CD14-positive monocyte (primary cell): ENCODE results near the gene P3H2. TPM values are rescaled to one million over a fixed set of nuclear protein-coding genes. Genes with fewer than 3 reads are reported as not detected.

Experiments used
- DNase-seq, 3 donors: peaks; one replicate each; pipeline ENCODE4 v3.0.0-alpha.2; 2011 to 2022
- H2AFZ ChIP-seq: 2 replicates; pipeline ENCODE4 v1.6.0; 2012; ENCODE audit warnings: mild to moderate bottlenecking, low read depth, low read length, inconsistent platforms; ENCODE audit not compliant: insufficient read depth, poor library complexity, severe bottlenecking
- H3K27ac ChIP-seq, 2 donors: 1 replicate in 1 of 2; 2 replicates in 1 of 2; pipeline ENCODE4 v1.5.1; 2012 to 2013; ENCODE audit warnings: low read length in 2 of 2, control low read depth in 1 of 2, inconsistent platforms in 1 of 2, low read depth in 1 of 2, mild to moderate bottlenecking in 1 of 2
- H3K27me3 ChIP-seq, 2 donors: one replicate each; pipeline versions ENCODE4 v1.6.0 to v1.6.1; 2011 to 2013; ENCODE audit warnings: low read length in 2 of 2; ENCODE audit not compliant: control insufficient read depth in 2 of 2, insufficient read depth in 2 of 2
- H3K36me3 ChIP-seq, 2 donors: replicated peaks in 1 of 2; 1 replicate in 1 of 2; 2 replicates in 1 of 2; pipeline versions ENCODE4 v1.5.1 to v1.6.1; 2012 to 2013; ENCODE audit warnings: low read length in 2 of 2, control low read depth in 1 of 2, inconsistent platforms in 1 of 2, mild to moderate bottlenecking in 1 of 2; ENCODE audit not compliant: insufficient read depth in 2 of 2, control insufficient read depth in 1 of 2
- H3K4me1 ChIP-seq, 2 donors: 1 replicate in 1 of 2; 2 replicates in 1 of 2; pipeline versions ENCODE4 v1.5.1 to v1.6.1; 2012 to 2013; ENCODE audit warnings: low read length in 2 of 2, control low read depth in 1 of 2, inconsistent platforms in 1 of 2, mild to moderate bottlenecking in 1 of 2, moderate library complexity in 1 of 2; ENCODE audit not compliant: insufficient read depth in 2 of 2, control insufficient read depth in 1 of 2
- H3K4me2 ChIP-seq: replicated peaks from 2 replicates; pipeline ENCODE3; 2012; ENCODE audit warnings: low read length, moderate library complexity, mild to moderate bottlenecking; ENCODE audit not compliant: poor library complexity, severe bottlenecking; ENCODE audit errors: extremely low read depth
- H3K4me3 ChIP-seq, 3 experiments: fragments of 200-600 bp in 1 of 3; sonication (generic) in 1 of 3; replicated peaks in 1 of 3; 1 replicate in 2 of 3; 2 replicates in 1 of 3; pipeline ENCODE4 v1.5.1; 2011 to 2013; ENCODE audit warnings: low read length in 3 of 3, mild to moderate bottlenecking in 3 of 3, control low read depth in 2 of 3, low read depth in 2 of 3, inconsistent platforms in 1 of 3, moderate library complexity in 1 of 3
- H3K79me2 ChIP-seq: 2 replicates; pipeline ENCODE4 v1.6.0; 2012; ENCODE audit warnings: mild to moderate bottlenecking, control low read depth, inconsistent platforms, low read length, moderate library complexity; ENCODE audit not compliant: insufficient read depth
- H3K9ac ChIP-seq: 2 replicates; pipeline ENCODE4 v1.6.0; 2017; ENCODE audit warnings: low read length, mild to moderate bottlenecking; ENCODE audit not compliant: insufficient read depth, poor library complexity, severe bottlenecking
- H3K9me3 ChIP-seq, 2 donors: replicated peaks in 1 of 2; 1 replicate in 1 of 2; 2 replicates in 1 of 2; pipeline versions ENCODE4 v1.5.1 to v1.6.1; 2012 to 2013; ENCODE audit warnings: low read length in 2 of 2, control low read depth in 1 of 2; ENCODE audit not compliant: control insufficient read depth in 1 of 2, insufficient read depth in 1 of 2
- H4K20me1 ChIP-seq: 2 replicates; pipeline ENCODE4 v1.6.0; 2012; ENCODE audit warnings: mild to moderate bottlenecking, low read length, control low read depth, moderate library complexity; ENCODE audit not compliant: insufficient read depth
- H3K27ac Mint-ChIP-seq, 7 donors: one replicate each; pipeline ENCODE4 v1.8.0; 2020; ENCODE audit warnings: mild to moderate bottlenecking in 7 of 7, mixed read lengths in 7 of 7, moderate library complexity in 6 of 7, inconsistent platforms in 2 of 7
- H3K27me3 Mint-ChIP-seq, 3 donors: one replicate each; pipeline ENCODE4 v1.8.0; 2021 to 2022; ENCODE audit warnings: low read depth in 3 of 3, mild to moderate bottlenecking in 3 of 3, mixed read lengths in 3 of 3, moderate library complexity in 3 of 3, inconsistent platforms in 1 of 3
- H3K36me3 Mint-ChIP-seq, 2 donors: one replicate each; pipeline ENCODE4 v1.8.0; 2020; ENCODE audit warnings: mixed read lengths in 2 of 2, inconsistent platforms in 1 of 2, mild to moderate bottlenecking in 1 of 2
- H3K4me1 Mint-ChIP-seq: one replicate; pipeline ENCODE4 v1.8.0; 2020; ENCODE audit warnings: mild to moderate bottlenecking, mixed read lengths
- H3K4me3 Mint-ChIP-seq, 2 donors: one replicate each; pipeline ENCODE4 v1.8.0; 2020; ENCODE audit warnings: mild to moderate bottlenecking in 2 of 2, mixed read lengths in 2 of 2, moderate library complexity in 1 of 2
- H3K9me3 Mint-ChIP-seq, 7 donors: one replicate each; pipeline ENCODE4 v1.8.0; 2020 to 2022; ENCODE audit warnings: mixed read lengths in 7 of 7, mild to moderate bottlenecking in 6 of 7, moderate library complexity in 6 of 7, inconsistent platforms in 2 of 7
- WGBS: methylation state at CpG from one replicate; pipeline ENCODE4 v1.1.5; 2013; ENCODE audit warnings: missing lambda C conversion rate; ENCODE audit not compliant: insufficient coverage; 5-methylcytosine and 5-hydroxymethylcytosine counted together
- intact Hi-C, 2 donors: fragments of 100-400 bp; cut with micrococcal nuclease; formaldehyde crosslinking; loops; one replicate each; pipeline versions ENCODE4 v1.15.0 to v1.15.1; 2023
- polyA plus RNA-seq, 3 donors: library from polyadenylated mRNA; depleted of rRNA in 1 of 3; unstranded in 2 of 3; stranded (reverse) in 1 of 3; fragments of 300-500 nt in 2 of 3; fragments of >200 nt in 1 of 3; fragmentation: Illumina TruSeq in 2 of 3; gene quantifications; 1 replicate in 2 of 3; 2 replicates in 1 of 3; pipeline ENCODE4 v1.2.3, GENCODE V29; 2012 to 2021
- TF ChIP-seq, protein P1 (sequence below): fragments of 200-600 bp; IDR thresholded peaks from one replicate; pipeline ENCODE4 v1.8.0; 2022; ENCODE audit warnings: antibody characterized with exemption, mild to moderate bottlenecking

Gene P3H2
- polyA plus RNA-seq, 3 donors, result 0.25 to 0.31 (median 0.27) TPM

DNA sequence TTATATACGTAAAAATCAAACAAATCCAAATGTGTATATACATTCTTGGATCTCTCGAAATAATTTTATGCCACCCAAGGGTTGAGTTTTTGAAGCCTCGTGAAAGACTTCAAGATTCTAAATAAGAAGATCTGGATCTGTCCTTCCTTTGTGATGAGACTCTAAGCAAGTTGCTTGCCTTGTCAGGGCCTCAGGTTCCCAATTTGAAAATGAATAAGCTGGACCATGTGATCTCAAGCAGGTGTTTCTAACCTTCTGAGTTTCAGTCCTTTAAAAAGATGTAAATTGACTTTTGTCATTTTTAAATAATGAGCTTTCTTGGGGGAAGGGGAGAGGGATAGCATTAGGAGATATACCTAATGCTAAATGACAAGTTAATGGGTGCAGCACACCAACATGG, 137.1 kb downstream of the P3H2 start:
- Histone ChIP-seq H3K27me3 (no peaks in the 10 kb centered on the region), H3K9ac (no peak overlapping the region), H2AFZ (no peak overlapping the region), H3K4me3 (no peak overlapping the region), H3K4me2 (no peak overlapping the region), H4K20me1 (no peaks in the 10 kb centered on the region), H3K4me1 (no peaks in the 10 kb centered on the region), H3K9me3 (no peaks in the 10 kb centered on the region), H3K79me2 (no peaks in the 10 kb centered on the region), H3K27ac (no peak overlapping the region), H3K36me3 (no peaks in the 10 kb centered on the region)
- WGBS, result 86% methylated on average over 1 of the region's 3 CpGs
- Mint-ChIP-seq H3K9me3 (peaks cover 0 to 1% (median 0%) of the 10 kb centered on the region in 7 donors), H3K4me1 (no peaks in the 10 kb centered on the region), H3K36me3 (no peaks in the 10 kb centered on the region), H3K27ac (no peak overlapping the region), H3K27me3 (no peaks in the 10 kb centered on the region), H3K4me3 (no peak overlapping the region)
- intact Hi-C loops, result no loop called here
- TF ChIP-seq, protein P1, sequence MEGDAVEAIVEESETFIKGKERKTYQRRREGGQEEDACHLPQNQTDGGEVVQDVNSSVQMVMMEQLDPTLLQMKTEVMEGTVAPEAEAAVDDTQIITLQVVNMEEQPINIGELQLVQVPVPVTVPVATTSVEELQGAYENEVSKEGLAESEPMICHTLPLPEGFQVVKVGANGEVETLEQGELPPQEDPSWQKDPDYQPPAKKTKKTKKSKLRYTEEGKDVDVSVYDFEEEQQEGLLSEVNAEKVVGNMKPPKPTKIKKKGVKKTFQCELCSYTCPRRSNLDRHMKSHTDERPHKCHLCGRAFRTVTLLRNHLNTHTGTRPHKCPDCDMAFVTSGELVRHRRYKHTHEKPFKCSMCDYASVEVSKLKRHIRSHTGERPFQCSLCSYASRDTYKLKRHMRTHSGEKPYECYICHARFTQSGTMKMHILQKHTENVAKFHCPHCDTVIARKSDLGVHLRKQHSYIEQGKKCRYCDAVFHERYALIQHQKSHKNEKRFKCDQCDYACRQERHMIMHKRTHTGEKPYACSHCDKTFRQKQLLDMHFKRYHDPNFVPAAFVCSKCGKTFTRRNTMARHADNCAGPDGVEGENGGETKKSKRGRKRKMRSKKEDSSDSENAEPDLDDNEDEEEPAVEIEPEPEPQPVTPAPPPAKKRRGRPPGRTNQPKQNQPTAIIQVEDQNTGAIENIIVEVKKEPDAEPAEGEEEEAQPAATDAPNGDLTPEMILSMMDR, result no peak
- DNase-seq, result no peak

GRCh38 chr3:189982321-189982945, 138.3 kb downstream of the P3H2 start:
- H3K4me1 Mint-ChIP-seq, result no peaks in the 10 kb centered on the region
- H4K20me1 ChIP-seq, result no peaks in the 10 kb centered on the region
- H3K27me3 Mint-ChIP-seq, result peaks cover 0 to 2% (median 0%) of the 10 kb centered on the region in 3 donors
- no peak overlapping the region for H3K9ac ChIP-seq
- intact Hi-C loops, result no loop called here
- no peak overlapping the region for H3K27ac Mint-ChIP-seq
- 45% methylated on average over 4 of the region's 5 CpGs for WGBS
- H3K27me3 ChIP-seq, result no peaks in the 10 kb centered on the region
- no peak for DNase-seq
- TF ChIP-seq, protein P1, result no peak
- no peak overlapping the region for H3K4me3 ChIP-seq
- H3K4me2 ChIP-seq, result no peak overlapping the region
- no peak overlapping the region for H2AFZ ChIP-seq
- H3K9me3 Mint-ChIP-seq, result peaks cover 0 to 1% (median 0%) of the 10 kb centered on the region in 7 donors
- no peaks in the 10 kb centered on the region for H3K9me3 ChIP-seq
- no peak overlapping the region for H3K4me3 Mint-ChIP-seq
- H3K4me1 ChIP-seq, result no peaks in the 10 kb centered on the region
- H3K27ac ChIP-seq, result no peak overlapping the region
- no peaks in the 10 kb centered on the region for H3K36me3 Mint-ChIP-seq
- H3K79me2 ChIP-seq, result no peaks in the 10 kb centered on the region
- no peaks in the 10 kb centered on the region for H3K36me3 ChIP-seq
